Mucosa of descending colon (tissue), 3 donors: ENCODE measurements around the gene ATP8B4. TPM values are rescaled to one million over a fixed set of nuclear protein-coding genes. Genes with fewer than 3 reads are reported as not detected.

Source experiments
- ATAC-seq: fragments of 200-7000 bp; cut with Tn5 transposase; one replicate; pipeline ENCODE4 v1.9.1; 2020; ENCODE audit warnings: mild to moderate bottlenecking, moderate library complexity
- DNase-seq, 3 donors: peaks; one replicate each; pipeline ENCODE4 v3.0.0-alpha.2; 2020
- H3K36me3 ChIP-seq: fragments of 200-600 bp; one replicate; pipeline ENCODE4 v1.8.0; 2021; ENCODE audit warnings: low read depth, mild to moderate bottlenecking
- H3K4me1 ChIP-seq: fragments of 200-600 bp; one replicate; pipeline ENCODE4 v1.8.0; 2021; ENCODE audit warnings: low read depth, mild to moderate bottlenecking
- H3K4me3 ChIP-seq: fragments of 200-600 bp; one replicate; pipeline ENCODE4 v1.8.0; 2021; ENCODE audit warnings: mild to moderate bottlenecking
- H3K9me3 ChIP-seq: fragments of 200-600 bp; one replicate; pipeline ENCODE4 v1.8.0; 2021; ENCODE audit warnings: mild to moderate bottlenecking
- CTCF ChIP-seq: fragments of 200-600 bp; IDR thresholded peaks from one replicate; pipeline ENCODE4 v1.8.0; 2022; ENCODE audit warnings: antibody characterized with exemption, mild to moderate bottlenecking
- intact Hi-C, 2 donors: fragments of 100-400 bp; cut with DNase I in 1 of 2; cut with micrococcal nuclease in 1 of 2; formaldehyde crosslinking; loops; one replicate each; pipeline versions ENCODE4 v1.11.0 to v1.11.1; 2022; cut with DNase I, micrococcal nuclease
- total RNA-seq, 3 donors: library from RNA; stranded (reverse); fragmentation: NEBNext Ultra II Directional in 2 of 3; extraction: Animal tissue kit (Norgen Biotek cat#: 25700) in 2 of 3; gene quantifications; one replicate each; pipeline versions ENCODE4 v1.2.1 to v1.2.4, GENCODE V29; 2021 to 2023
- donor health status: DM: no; HTN: no; CAD: no; lungs with moderate emphysema.
- donor health status: DM: no; HTN: no; CAD: no.
- donor health status: DM: no; HTN: yes; CAD: no.

The ATP8B4 gene
- total RNA-seq, 3 donors from 2014 or later, result 4.7 to 8.9 (median 7.4) TPM

GRCh38 chr15:49823987-49824774 lies 294.9 kb downstream of the ATP8B4 start:
- no peaks in the 10 kb centered on the region for H3K4me1 ChIP-seq
- intact Hi-C loops, result no loop called here
- ATAC-seq (peak; percentile 95), DNase-seq (no peak)
- TF ChIP-seq CTCF, result no peak
- H3K4me3 ChIP-seq, result no peak overlapping the region
- no peaks in the 10 kb centered on the region for H3K9me3 ChIP-seq
- H3K36me3 ChIP-seq, result no peaks in the 10 kb centered on the region

- ATAC-seq (no peak), DNase-seq (no peak)
- no peaks in the 10 kb centered on the region for H3K4me1 ChIP-seq
- H3K9me3 ChIP-seq, result no peaks in the 10 kb centered on the region
- no peaks in the 10 kb centered on the region for H3K36me3 ChIP-seq
- no peak for TF ChIP-seq CTCF
- no peak overlapping the region for H3K4me3 ChIP-seq
- intact Hi-C loops, result no loop called here
Observed at GRCh38 chr15:49817100-49817499, 301.9 kb downstream of the ATP8B4 start.

- Histone ChIP-seq H3K36me3 (no peaks in the 10 kb centered on the region), H3K4me3 (no peak overlapping the region), H3K4me1 (no peaks in the 10 kb centered on the region), H3K9me3 (no peaks in the 10 kb centered on the region)
- no peak for TF ChIP-seq CTCF
- DNase-seq (no peak), ATAC-seq (no peak)
- intact Hi-C loops, result no loop called here
Observed at GRCh38 chr15:49815950-49816349, 303.1 kb downstream of the ATP8B4 start.

GRCh38 chr15:49815526-49815925 lies 303.5 kb downstream of the ATP8B4 start:
- ATAC-seq (no peak), DNase-seq (no peak)
- intact Hi-C loops, result no loop called here
- no peak for TF ChIP-seq CTCF
- H3K36me3 ChIP-seq, result no peaks in the 10 kb centered on the region
- no peak overlapping the region for H3K4me3 ChIP-seq
- H3K9me3 ChIP-seq, result no peaks in the 10 kb centered on the region
- H3K4me1 ChIP-seq, result no peaks in the 10 kb centered on the region

DNA sequence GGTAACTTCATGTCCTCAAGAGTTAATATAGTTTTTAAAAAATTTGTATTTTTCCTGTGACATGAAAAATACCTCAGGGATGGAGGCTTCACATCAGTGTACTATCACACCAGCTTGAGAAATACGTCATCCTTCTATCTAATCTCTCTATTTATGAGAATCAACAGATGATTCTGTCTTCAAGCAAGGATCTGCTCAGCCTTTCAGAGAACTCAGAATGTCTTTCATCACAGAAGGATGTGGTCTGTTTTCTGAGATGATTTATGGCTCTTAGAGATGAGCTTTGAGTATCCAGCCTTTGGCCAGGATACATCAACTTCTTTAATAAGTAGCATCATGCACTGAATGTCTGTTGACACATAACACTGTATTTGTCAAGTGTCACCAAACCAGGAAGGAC lies 304.3 kb downstream of the ATP8B4 start:
- intact Hi-C loops, result no loop called here
- no peaks in the 10 kb centered on the region for H3K4me1 ChIP-seq
- ATAC-seq (no peak), DNase-seq (no peak)
- H3K36me3 ChIP-seq, result no peaks in the 10 kb centered on the region
- no peak for TF ChIP-seq CTCF
- H3K4me3 ChIP-seq, result no peak overlapping the region
- H3K9me3 ChIP-seq, result no peaks in the 10 kb centered on the region
